ENCODE results near the gene PRR29.
A peak's percentile ranks its signal among the peaks of the same experiment; 100 is the strongest.
"Not testable (repeated sequence)": the region's sequence is repeated elsewhere in the genome, so short reads cannot be mapped to it uniquely, and the experiment has no call there.

PRR29 gene

GRCh38 chr17:64016974-64017373 lies 18.8 kb downstream of the PRR29 start:
- DNase-seq: no peak

GRCh38 chr17:64017381-64017980 lies 19.3 kb downstream of the PRR29 start:
- no peak for DNase-seq

- DNase-seq: not testable (repeated sequence)
These were observed 21.4 kb downstream of the PRR29 start for GRCh38 chr17:64019551-64019961.

GRCh38 chr17:64020056-64020766 lies 22.1 kb downstream of the PRR29 start, which contains the start of gene ICAM2:
ICAM2 (minus strand) TSS chr17:64020633; CDS start chr17:64006691, 13,942 bp downstream.
- DNase-seq: no peak

- DNase-seq: no peak
These were observed 24.5 kb downstream of the PRR29 start for GRCh38 chr17:64022611-64023063.

- DNase-seq: no peak
These were observed 26.1 kb downstream of the PRR29 start for GRCh38 chr17:64024215-64024654.

- DNase-seq: no peak
These were observed 26.9 kb downstream of the PRR29 start for GRCh38 chr17:64024781-64025731.

- peak; percentile 82 for DNase-seq
These were observed 27.7 kb downstream of the PRR29 start for GRCh38 chr17:64025732-64026294.

- peak; percentile 68 for DNase-seq
These were observed 30.8 kb downstream of the PRR29 start for GRCh38 chr17:64028874-64029464.

- DNase-seq: no peak
These were observed 33.9 kb downstream of the PRR29 start for GRCh38 chr17:64032081-64032480.

GRCh38 chr17:64036198-64036922 lies 38.2 kb downstream of the PRR29 start:
- DNase-seq: no peak

- no peak for DNase-seq
These were observed 39.0 kb downstream of the PRR29 start for GRCh38 chr17:64037180-64037579.

- no peak for DNase-seq
These were observed 39.7 kb downstream of the PRR29 start for GRCh38 chr17:64037802-64038201.

- no peak for DNase-seq
These were observed 40.4 kb downstream of the PRR29 start for GRCh38 chr17:64038331-64039105.

GRCh38 chr17:64039106-64039400 lies 40.9 kb downstream of the PRR29 start:
- DNase-seq: no peak

- no peak for DNase-seq
These were observed 42.1 kb downstream of the PRR29 start for GRCh38 chr17:64040206-64040605.

GRCh38 chr17:64041912-64042311 lies 43.8 kb downstream of the PRR29 start:
- DNase-seq: no peak

- no peak for DNase-seq
These were observed 44.7 kb downstream of the PRR29 start for GRCh38 chr17:64042700-64043485.

GRCh38 chr17:64045176-64045575 lies 47.0 kb downstream of the PRR29 start:
- DNase-seq: no peak

- DNase-seq: no peak
These were observed 50.7 kb downstream of the PRR29 start for GRCh38 chr17:64048805-64049204.

Data from NCI-H345 (cell line).